T-helper 2 cell treated with Interferon-gamma antibody and Interleukin-4, amounts not matched to agents 5 μg/mL and 100 μg/mL, for 36 hours (primary cell): ENCODE data around the gene SHLD1.
"Not testable (repeated sequence)": the region's sequence is repeated elsewhere in the genome, so short reads cannot be mapped to it uniquely, and the experiment has no call there.

Experiments used
- DNase-seq: peaks from one replicate; pipeline ENCODE4 v3.0.0; 2021; ENCODE audit warnings: low spot score
- H3K27ac Mint-ChIP-seq: one replicate; pipeline ENCODE4 v1.8.0; 2021; ENCODE audit warnings: mild to moderate bottlenecking, mixed read lengths
- H3K27me3 Mint-ChIP-seq: one replicate; pipeline ENCODE4 v1.8.0; 2021; ENCODE audit warnings: low read depth, mixed read lengths
- H3K36me3 Mint-ChIP-seq: one replicate; pipeline ENCODE4 v1.8.0; 2021; ENCODE audit warnings: low read depth, mixed read lengths
- H3K4me1 Mint-ChIP-seq: one replicate; pipeline ENCODE4 v1.8.0; 2021; ENCODE audit warnings: low read depth, mixed read lengths
- H3K4me3 Mint-ChIP-seq: one replicate; pipeline ENCODE4 v1.8.0; 2022; ENCODE audit warnings: mild to moderate bottlenecking, moderate library complexity, mixed read lengths
- H3K9me3 Mint-ChIP-seq: one replicate; pipeline ENCODE4 v1.8.0; 2021; ENCODE audit warnings: mixed read lengths

Gene SHLD1, protein sequence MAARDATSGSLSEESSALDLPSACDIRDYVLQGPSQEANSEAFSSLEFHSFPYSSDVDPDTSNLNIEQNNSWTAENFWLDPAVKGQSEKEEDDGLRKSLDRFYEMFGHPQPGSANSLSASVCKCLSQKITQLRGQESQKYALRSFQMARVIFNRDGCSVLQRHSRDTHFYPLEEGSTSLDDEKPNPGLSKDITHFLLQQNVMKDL

DNA sequence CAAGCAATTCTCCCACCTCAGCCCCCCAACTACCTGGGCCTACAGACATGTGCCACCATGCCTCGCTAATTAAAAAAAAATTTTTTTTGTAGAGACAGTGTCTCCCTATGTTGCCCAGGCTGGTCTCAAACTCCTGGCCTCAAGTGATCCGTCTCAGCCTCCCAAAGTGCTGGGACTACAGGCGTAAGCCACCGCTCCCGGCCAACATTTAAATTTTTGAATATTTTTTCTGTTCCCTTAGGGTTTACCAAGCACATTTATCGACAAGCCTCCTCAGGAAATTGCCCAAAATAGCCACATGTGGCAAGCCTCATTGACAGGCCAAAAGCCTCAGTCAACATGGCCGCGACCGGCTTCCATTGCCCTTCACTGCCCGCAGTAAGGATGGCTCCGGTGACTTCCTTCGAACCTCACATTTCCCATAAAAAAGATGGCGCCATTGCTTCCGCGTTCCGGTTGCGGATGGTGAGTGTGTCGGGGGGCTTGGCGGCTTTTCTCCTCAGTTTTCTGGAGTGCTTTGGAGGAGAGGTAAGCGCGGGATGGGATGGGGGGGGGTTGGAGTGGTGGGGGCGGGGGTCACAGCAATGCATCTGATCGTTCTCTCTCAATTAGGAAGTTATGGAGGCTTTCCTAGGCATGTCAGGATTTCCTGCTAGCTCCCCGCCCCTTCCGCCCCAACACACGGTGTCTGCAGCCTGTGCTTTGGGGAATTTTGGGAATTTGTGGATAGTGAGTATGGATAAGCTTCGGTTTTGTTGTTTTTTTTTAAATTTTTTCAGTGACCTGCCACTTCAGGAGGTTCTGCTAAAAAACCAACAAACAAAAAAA lies at the start of gene SHLD1:
TSS of gene SHLD1 (plus strand) at position 450 of the 828 bp plus-strand sequence. CDS start 22,465 bp downstream, outside the sequence.
- H3K4me3 Mint-ChIP-seq: peak within 1 kb of the TSS; percentile 90
- peak; percentile 75 for DNase-seq
- peak within 1 kb of the TSS; percentile 93 for H3K27ac Mint-ChIP-seq
- peaks cover 12% of the 10 kb centered on the region for H3K36me3 Mint-ChIP-seq
- peaks cover 15% of the 10 kb centered on the region for H3K4me1 Mint-ChIP-seq
- H3K27me3 Mint-ChIP-seq: no peaks in the 10 kb centered on the region
- H3K9me3 Mint-ChIP-seq: peaks cover 4% of the 10 kb centered on the region

DNA sequence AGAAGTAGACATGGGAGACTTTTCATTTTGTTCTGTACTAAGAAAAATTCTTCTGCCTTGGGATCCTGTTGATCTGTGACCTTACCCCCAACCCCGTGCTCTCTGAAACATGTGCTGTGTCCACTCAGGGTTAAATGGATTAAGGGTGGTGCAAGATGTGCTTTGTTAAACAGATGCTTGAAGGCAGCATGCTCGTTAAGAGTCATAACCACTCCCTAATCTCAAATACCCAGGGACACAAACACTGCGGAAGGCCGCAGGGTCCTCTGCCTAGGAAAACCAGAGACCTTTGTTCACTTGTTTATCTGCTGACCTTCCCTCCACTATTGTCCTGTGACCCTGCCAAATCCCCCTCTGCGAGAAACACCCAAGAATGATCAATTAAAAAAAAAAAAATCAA lies 47.9 kb upstream of the SHLD1 start:
- H3K27me3 Mint-ChIP-seq, H3K27ac Mint-ChIP-seq, H3K4me3 Mint-ChIP-seq, H3K9me3 Mint-ChIP-seq, H3K36me3 Mint-ChIP-seq, DNase-seq, H3K4me1 Mint-ChIP-seq: not testable (repeated sequence)

DNA sequence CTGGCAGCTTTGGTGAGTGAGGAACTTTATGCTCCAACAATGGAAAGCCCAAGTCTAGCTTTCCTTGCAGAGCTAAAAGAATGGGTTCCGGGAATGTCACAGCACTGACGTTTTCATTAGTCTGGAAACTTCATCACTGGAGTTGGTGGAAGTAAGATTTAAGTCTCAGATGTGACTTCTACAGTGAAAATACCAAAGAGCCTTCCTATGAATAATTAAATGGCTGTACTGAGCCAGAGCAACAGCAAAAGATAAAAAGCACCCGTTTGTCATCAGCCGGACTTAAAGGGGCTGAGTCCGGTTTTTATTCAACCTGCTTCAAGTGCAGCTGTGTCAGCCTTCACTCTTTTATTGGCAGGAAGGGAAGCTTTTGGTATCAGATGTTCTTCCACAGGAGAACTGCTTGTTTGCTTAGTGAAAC lies 46.5 kb upstream of the SHLD1 start:
- H3K27me3 Mint-ChIP-seq: no peaks in the 10 kb centered on the region
- no peaks in the 10 kb centered on the region for H3K36me3 Mint-ChIP-seq
- no peak overlapping the region for H3K4me3 Mint-ChIP-seq
- no peak overlapping the region for H3K27ac Mint-ChIP-seq
- no peaks in the 10 kb centered on the region for H3K9me3 Mint-ChIP-seq
- no peak for DNase-seq
- no peaks in the 10 kb centered on the region for H3K4me1 Mint-ChIP-seq

DNA sequence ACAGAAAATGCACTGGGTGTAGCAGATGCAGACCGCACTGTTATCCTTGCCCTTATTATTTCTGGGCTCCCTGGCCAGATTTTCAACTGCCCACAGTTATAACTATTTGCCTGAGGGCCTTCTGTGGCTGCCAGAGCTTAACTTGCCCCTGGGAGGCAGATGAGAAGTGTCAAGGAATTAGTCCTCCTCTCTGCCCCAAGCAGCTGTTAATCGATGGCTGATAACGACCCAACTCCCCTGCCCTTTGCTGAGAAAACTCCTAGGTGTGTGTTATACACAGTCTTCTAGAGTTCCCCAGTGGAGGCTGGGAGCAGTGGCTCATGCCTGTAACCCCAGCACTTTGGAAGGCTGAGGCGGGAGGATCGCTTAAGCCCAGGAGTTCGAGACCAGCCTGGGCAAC lies 44.4 kb upstream of the SHLD1 start:
- DNase-seq: no peak
- Mint-ChIP-seq H3K36me3 (no peaks in the 10 kb centered on the region), H3K4me1 (no peaks in the 10 kb centered on the region), H3K27me3 (no peaks in the 10 kb centered on the region), H3K9me3 (no peaks in the 10 kb centered on the region), H3K4me3 (no peak overlapping the region), H3K27ac (no peak overlapping the region)

DNA sequence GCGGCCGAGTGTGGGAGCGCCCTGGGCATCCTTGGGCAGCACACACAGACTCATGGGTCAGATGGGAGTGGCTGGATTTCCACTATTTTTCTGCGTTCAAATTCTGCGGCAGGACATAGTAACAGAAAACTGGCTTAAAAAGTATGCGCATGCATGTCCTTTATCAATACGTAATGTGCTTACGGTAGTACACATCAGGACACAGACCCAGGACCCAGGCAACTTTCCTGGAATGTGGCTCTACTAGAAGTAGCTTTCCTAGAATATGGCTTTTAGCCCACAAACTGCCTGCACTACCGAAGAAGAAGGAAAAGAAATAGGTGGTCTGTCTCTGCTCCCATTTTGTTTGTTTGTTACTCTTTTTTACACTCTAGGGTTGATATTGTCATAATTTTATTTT lies 43.4 kb upstream of the SHLD1 start:
- no peaks in the 10 kb centered on the region for H3K27me3 Mint-ChIP-seq
- H3K4me1 Mint-ChIP-seq: no peaks in the 10 kb centered on the region
- DNase-seq: no peak
- no peaks in the 10 kb centered on the region for H3K36me3 Mint-ChIP-seq
- H3K4me3 Mint-ChIP-seq: no peak overlapping the region
- H3K27ac Mint-ChIP-seq: no peak overlapping the region
- H3K9me3 Mint-ChIP-seq: no peaks in the 10 kb centered on the region

DNA sequence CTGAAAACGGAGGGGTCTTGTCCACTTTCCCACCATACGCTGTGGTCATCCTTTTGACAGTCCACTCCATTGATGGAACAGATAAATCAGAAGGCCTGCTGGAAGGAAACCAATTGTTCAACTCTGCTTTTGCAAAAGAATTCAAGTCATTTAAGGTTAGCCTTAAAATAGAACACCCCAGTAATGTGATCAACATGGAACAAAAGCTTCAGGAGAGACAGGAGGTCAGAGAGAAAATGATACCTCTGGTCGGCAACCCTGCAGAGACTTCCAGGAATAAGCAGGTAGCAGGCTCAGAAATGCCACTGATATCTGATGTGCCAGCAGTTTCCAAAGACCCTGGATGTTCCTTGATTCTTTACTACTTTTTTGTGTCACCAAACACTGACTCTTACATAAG lies 39.6 kb upstream of the SHLD1 start:
- Mint-ChIP-seq H3K36me3 (no peaks in the 10 kb centered on the region), H3K27ac (no peak overlapping the region)

DNA sequence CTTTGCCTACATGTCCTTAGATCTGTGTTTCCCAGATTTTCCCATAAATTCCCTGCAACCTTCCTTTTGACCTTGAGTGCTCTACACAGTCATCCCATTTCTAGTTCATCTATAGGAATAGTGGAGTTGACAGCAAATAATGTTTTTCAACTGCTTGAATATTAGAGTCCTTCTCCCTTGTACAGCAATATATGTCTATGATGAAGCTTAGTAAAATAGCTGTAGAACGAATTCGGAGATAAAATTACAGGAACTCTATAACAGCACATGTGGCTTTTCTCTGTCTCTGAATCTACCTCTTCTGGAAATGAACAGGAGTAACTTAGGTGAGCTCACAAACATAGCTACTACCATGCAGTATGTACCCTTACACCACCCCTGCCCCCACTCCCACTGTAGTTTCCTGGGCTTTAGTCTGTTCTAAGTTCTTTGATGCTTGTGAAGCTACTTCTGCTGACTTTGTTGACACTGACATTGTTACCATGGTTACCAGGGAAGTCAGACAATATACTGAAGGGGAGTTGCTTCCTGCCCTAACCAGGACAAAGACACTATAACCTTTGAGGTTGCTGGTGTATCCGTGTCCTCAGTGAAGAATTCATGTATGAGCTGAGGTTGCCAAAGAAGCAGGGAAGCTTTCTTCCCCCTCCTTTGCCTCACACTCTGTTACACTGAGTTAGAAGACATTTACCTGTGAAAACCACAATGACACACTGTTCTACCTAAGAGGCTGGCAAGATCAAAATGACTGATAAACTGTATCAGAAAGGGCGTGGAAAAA lies 35.8 kb upstream of the SHLD1 start:
- peak; percentile 30 for DNase-seq
- H3K27me3 Mint-ChIP-seq: no peaks in the 10 kb centered on the region
- H3K9me3 Mint-ChIP-seq: no peaks in the 10 kb centered on the region
- H3K27ac Mint-ChIP-seq: peak overlapping the region; percentile 79
- no peaks in the 10 kb centered on the region for H3K36me3 Mint-ChIP-seq
- peaks cover 13% of the 10 kb centered on the region for H3K4me1 Mint-ChIP-seq
- peak overlapping the region; percentile 38 for H3K4me3 Mint-ChIP-seq

More for the DNA sequence above, 39.6 kb upstream of the SHLD1 start:
- Mint-ChIP-seq H3K4me3 (no peak overlapping the region), H3K27me3 (no peaks in the 10 kb centered on the region), H3K9me3 (no peaks in the 10 kb centered on the region), H3K4me1 (peaks cover 13% of the 10 kb centered on the region)
- DNase-seq: no peak

DNA sequence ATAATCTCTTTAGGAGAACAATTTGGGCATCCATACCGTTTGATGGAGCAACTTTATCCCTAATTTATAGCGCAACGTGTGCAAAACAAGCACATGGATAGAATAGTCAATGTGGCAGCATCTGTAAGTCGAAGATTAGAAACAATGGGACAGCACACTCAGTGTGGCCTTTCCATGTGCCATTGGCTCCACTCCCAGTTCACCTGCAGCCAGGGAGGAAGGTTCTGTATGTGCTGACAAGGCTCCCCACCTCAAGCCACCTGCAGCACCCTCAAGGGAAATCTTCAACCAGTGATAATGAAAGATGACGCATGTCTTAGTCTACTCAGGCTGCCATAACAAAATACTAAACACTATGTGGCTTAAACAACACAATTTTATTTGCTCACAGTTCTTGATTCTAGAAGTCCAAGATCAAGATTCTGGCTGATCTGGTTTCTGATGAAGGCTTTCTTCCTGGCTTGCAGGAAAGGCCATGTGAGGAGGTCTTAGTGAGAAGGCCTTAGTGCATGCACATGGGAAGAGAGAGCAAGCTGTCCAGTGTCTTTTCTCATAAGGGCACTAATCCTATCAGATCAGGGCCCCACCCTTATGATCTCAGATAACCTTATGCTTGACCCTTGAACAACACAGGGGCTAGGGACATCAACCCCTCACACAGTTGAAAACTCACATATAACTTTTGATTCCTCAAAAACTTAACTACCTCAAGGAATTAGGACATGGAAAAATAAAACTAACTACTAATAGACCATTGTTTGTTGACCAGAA lies 34.9 kb upstream of the SHLD1 start:
- Mint-ChIP-seq H3K9me3 (no peaks in the 10 kb centered on the region), H3K4me3 (no peak overlapping the region), H3K27ac (no peak overlapping the region), H3K27me3 (no peaks in the 10 kb centered on the region), H3K36me3 (no peaks in the 10 kb centered on the region), H3K4me1 (peaks cover 13% of the 10 kb centered on the region)
- no peak for DNase-seq

DNA sequence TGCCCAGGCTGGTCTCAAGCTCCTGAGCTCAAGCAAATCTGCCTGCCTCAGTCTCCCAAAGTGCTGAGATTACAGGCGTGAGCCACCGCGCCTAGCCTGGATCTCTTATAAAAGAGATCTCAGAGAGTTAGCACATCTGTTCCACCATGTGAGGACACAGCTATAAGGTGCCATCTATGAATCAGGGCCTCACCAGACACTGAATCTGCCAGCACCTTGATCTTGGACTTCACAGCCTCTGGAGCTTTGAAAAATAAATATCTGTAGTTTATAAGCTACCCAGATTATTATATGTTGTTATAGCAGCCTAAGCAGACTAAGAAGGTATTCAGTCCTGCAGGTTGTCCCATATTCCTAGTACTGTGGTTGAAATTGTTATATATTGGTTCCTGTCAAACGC lies 33.2 kb upstream of the SHLD1 start:
- H3K27me3 Mint-ChIP-seq: no peaks in the 10 kb centered on the region
- DNase-seq: no peak
- peaks cover 13% of the 10 kb centered on the region for H3K4me1 Mint-ChIP-seq
- no peaks in the 10 kb centered on the region for H3K36me3 Mint-ChIP-seq
- no peaks in the 10 kb centered on the region for H3K9me3 Mint-ChIP-seq
- no peak overlapping the region for H3K4me3 Mint-ChIP-seq
- no peak overlapping the region for H3K27ac Mint-ChIP-seq

DNA sequence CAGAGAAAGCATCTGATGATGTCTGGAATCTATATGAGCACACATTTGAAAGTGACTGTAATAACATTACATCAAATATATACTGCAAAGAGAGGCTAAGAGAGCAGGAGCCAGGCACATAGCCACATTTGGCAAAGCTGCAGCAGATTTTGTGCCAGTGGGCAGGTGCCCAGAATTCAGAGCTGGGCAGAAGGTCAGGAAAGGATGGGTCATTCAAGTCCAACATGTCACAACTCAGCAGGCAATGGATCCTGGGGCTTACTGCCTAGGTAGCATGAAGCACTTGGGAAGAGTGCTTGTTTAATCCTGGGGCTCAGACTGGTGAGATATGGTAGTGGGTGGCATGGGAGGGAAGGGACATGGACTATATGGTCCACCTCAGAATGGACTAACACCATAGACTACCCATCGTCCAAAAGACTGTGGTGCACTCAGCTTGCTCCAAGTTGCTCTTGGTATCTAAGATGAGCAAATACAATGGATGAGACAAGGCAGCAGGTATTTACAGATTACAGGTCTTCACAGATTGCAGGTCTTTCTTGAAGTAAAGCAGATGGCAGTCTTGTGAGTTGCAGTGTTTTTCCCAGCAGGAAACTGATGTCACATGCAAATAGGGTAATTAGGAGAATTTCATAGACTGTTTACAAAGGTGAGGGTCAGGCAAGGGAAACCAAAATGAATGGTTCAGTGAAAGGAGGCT lies 31.2 kb upstream of the SHLD1 start:
- no peak overlapping the region for H3K4me3 Mint-ChIP-seq
- no peaks in the 10 kb centered on the region for H3K27me3 Mint-ChIP-seq
- no peak overlapping the region for H3K27ac Mint-ChIP-seq
- no peaks in the 10 kb centered on the region for H3K36me3 Mint-ChIP-seq
- DNase-seq: no peak
- H3K9me3 Mint-ChIP-seq: no peaks in the 10 kb centered on the region
- H3K4me1 Mint-ChIP-seq: peaks cover 12% of the 10 kb centered on the region

DNA sequence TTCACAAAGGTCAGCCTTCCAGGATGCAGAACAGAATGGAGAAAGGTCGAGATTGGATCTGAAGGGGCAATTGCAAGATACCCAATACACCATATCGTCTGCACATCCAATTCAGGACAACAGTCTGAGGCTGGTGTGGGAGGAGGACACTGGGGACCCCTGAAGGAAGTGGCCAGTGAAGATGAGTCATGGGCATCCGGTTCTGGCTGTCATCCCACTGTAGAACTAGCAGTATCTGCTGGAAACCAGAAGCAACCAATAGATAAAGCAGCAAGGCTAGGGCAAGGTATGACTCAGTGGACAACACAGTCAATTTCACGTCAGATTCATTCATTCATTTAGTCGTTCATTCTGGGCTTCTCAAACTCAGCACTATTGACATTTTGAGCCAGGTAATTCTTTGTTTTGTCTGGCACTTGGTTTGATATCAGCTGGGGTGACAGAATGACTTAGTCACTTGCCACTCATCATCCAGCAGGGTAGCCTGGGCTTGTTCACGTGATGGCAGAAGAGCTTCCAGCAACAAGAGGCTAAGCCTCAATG lies 30.3 kb upstream of the SHLD1 start:
- H3K36me3 Mint-ChIP-seq: no peaks in the 10 kb centered on the region
- H3K4me3 Mint-ChIP-seq: no peak overlapping the region
- H3K9me3 Mint-ChIP-seq: no peaks in the 10 kb centered on the region
- H3K27ac Mint-ChIP-seq: no peak overlapping the region
- H3K27me3 Mint-ChIP-seq: no peaks in the 10 kb centered on the region
- peaks cover 7% of the 10 kb centered on the region for H3K4me1 Mint-ChIP-seq
- no peak for DNase-seq

DNA sequence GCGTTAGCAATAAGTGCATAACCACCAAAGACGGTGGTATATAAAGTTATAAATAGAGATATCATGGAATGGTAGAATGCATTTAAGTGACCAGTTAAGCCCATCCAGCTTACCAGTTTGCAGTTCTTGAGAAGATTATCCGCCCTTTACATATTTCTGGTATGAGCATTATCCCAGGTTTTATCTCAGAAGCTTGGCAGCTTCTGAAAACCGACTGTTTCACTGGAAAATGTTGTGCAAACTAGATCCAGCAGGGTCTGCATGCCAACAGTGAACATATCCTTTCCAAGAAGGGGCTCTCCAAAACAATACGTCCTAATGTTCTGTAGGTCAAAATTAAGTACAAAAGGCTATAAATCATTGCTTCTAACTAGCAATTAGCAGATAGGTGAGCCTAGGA lies 29.5 kb upstream of the SHLD1 start:
- no peak overlapping the region for H3K4me3 Mint-ChIP-seq
- H3K9me3 Mint-ChIP-seq: no peaks in the 10 kb centered on the region
- peaks cover 3% of the 10 kb centered on the region for H3K4me1 Mint-ChIP-seq
- H3K27ac Mint-ChIP-seq: no peak overlapping the region
- DNase-seq: no peak
- no peaks in the 10 kb centered on the region for H3K27me3 Mint-ChIP-seq
- no peaks in the 10 kb centered on the region for H3K36me3 Mint-ChIP-seq

DNA sequence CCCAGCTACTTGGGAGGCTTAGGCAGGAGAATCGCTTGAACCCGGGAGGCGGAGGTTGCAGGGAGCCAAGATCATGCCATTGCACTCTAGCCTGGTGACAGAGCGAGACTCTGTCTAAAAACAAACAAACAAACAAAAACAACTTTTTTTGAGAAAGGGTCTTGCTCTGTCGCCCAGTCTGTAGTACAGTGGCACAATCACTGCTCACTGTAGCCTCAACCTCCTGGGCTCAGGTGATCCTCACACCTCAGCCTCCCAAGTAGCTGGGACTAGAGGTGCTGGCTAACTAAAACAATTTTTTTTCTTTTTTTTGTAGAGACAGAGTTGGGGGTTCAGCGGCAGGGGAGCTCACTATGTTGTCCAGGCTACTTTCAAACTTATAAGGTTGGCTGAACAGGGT lies 28.8 kb upstream of the SHLD1 start:
- not testable (repeated sequence) for H3K9me3 Mint-ChIP-seq, H3K27ac Mint-ChIP-seq, H3K36me3 Mint-ChIP-seq, DNase-seq, H3K27me3 Mint-ChIP-seq, H3K4me3 Mint-ChIP-seq, H3K4me1 Mint-ChIP-seq
